Measurements from ENCODE around the gene IL1RL1. TPM values are rescaled to one million over a fixed set of nuclear protein-coding genes. Genes with fewer than 3 reads are reported as not detected.

The IL1RL1 gene
- polyA plus RNA-seq, 3 donors = 0.54 to 1.8 (median 0.58) TPM

Other genes starting within 250 kb of the IL1RL1 start
- gene IL1R1, start 168.8 kb upstream of the IL1RL1 start, polyA plus RNA-seq (ENCODE audit: insufficient read length in 3 of 3) = 10 to 100 TPM; 29.6 to 37.2 (median 37.1) TPM
- gene IL1RL2, start 124.5 kb upstream of the IL1RL1 start, polyA plus RNA-seq (ENCODE audit: insufficient read length in 3 of 3) = 1 to 10 TPM in 1 of 3 donors, under 1 TPM in 2; 0.83 to 1.1 (median 0.96) TPM
- gene IL18R1, start 44.2 kb downstream of the IL1RL1 start, polyA plus RNA-seq (ENCODE audit: insufficient read length in 3 of 3) = 1 to 10 TPM; 2.1 to 2.7 (median 2.5) TPM
- under 1 TPM; 0.22 to 0.44 (median 0.29) TPM for gene IL18RAP, start 111.6 kb downstream of the IL1RL1 start, polyA plus RNA-seq (ENCODE audit: insufficient read length in 3 of 3)
- gene SLC9A4, start 161.7 kb downstream of the IL1RL1 start, polyA plus RNA-seq (ENCODE audit: insufficient read length in 3 of 3) = 1 to 10 TPM; 6.1 to 8.5 (median 8.1) TPM